Progenitor cell of endocrine pancreas (in vitro differentiated cells): Measurements from ENCODE around the gene NCBP1. TPM values are rescaled to one million over a fixed set of nuclear protein-coding genes. Genes with fewer than 3 reads are reported as not detected.
"Not testable (repeated sequence)": the region's sequence is repeated elsewhere in the genome, so short reads cannot be mapped to it uniquely, and the experiment has no call there.

Source experiments
- DNase-seq: peaks from one replicate; pipeline ENCODE4 v3.0.0; 2021; ENCODE audit warnings: low spot score; ENCODE audit not compliant: unreplicated experiment
- H3K27ac Mint-ChIP-seq: 2 replicates; pipeline ENCODE4 v1.8.0; 2021; ENCODE audit warnings: mild to moderate bottlenecking, moderate library complexity, mixed read lengths
- H3K27me3 Mint-ChIP-seq: 2 replicates; pipeline ENCODE4 v1.8.0; 2021; ENCODE audit warnings: mixed read lengths
- H3K36me3 Mint-ChIP-seq: 2 replicates; pipeline ENCODE4 v1.8.0; 2022; ENCODE audit warnings: mixed read lengths; ENCODE audit not compliant: insufficient read depth
- H3K4me1 Mint-ChIP-seq: 2 replicates; pipeline ENCODE4 v1.8.0; 2021; ENCODE audit warnings: low read depth, mixed read lengths
- H3K4me3 Mint-ChIP-seq: 2 replicates; pipeline ENCODE4 v1.8.0; 2021; ENCODE audit warnings: low read depth, mild to moderate bottlenecking, moderate library complexity, mixed read lengths
- H3K9me3 Mint-ChIP-seq: 2 replicates; pipeline ENCODE4 v1.8.0; 2021; ENCODE audit warnings: low read depth, mixed read lengths
- CTCF ChIP-seq: fragments of 200-600 bp; sonication (generic); IDR thresholded peaks from one replicate; pipeline ENCODE4 v1.5.0; 2021; ENCODE audit warnings: antibody characterized with exemption, mild to moderate bottlenecking; ENCODE audit not compliant: unreplicated experiment
- total RNA-seq: library from RNA; stranded (reverse); gene quantifications from 2 replicates; pipeline ENCODE4 v1.2.1, GENCODE V29; 2021

The NCBP1 gene
- total RNA-seq, 1 donor from 2014 or later = 55.7 TPM

GRCh38 chr9:97698865-97699264, 65.2 kb downstream of the NCBP1 start:
- DNase-seq = no peak
- H3K36me3 Mint-ChIP-seq = no peaks in the 10 kb centered on the region
- H3K4me1 Mint-ChIP-seq = peaks cover 31% of the 10 kb centered on the region
- H3K27me3 Mint-ChIP-seq = no peaks in the 10 kb centered on the region
- no peaks in the 10 kb centered on the region for H3K9me3 Mint-ChIP-seq
- no peak overlapping the region for H3K4me3 Mint-ChIP-seq
- no peak overlapping the region for H3K27ac Mint-ChIP-seq
- no peak for TF ChIP-seq CTCF

GRCh38 chr9:97699281-97699680, 65.7 kb downstream of the NCBP1 start:
- H3K36me3 Mint-ChIP-seq, H3K27me3 Mint-ChIP-seq: not testable (repeated sequence)

GRCh38 chr9:97699824-97700223, 66.2 kb downstream of the NCBP1 start:
- H3K9me3 Mint-ChIP-seq, H3K27ac Mint-ChIP-seq, H3K4me3 Mint-ChIP-seq, H3K27me3 Mint-ChIP-seq, H3K36me3 Mint-ChIP-seq, DNase-seq: not testable (repeated sequence)
- H3K4me1 Mint-ChIP-seq = peaks cover 28% of the 10 kb centered on the region

More at GRCh38 chr9:97699281-97699680, 65.7 kb downstream of the NCBP1 start:
- H3K27ac Mint-ChIP-seq, H3K9me3 Mint-ChIP-seq, DNase-seq, H3K4me3 Mint-ChIP-seq: not testable (repeated sequence)
- H3K4me1 Mint-ChIP-seq = peaks cover 29% of the 10 kb centered on the region

GRCh38 chr9:97703437-97704344, 70.1 kb downstream of the NCBP1 start:
- TF ChIP-seq CTCF = no peak
- Mint-ChIP-seq H3K36me3 (no peaks in the 10 kb centered on the region), H3K27me3 (peaks cover 19% of the 10 kb centered on the region), H3K4me1 (peaks cover 8% of the 10 kb centered on the region), H3K4me3 (no peak overlapping the region), H3K9me3 (no peaks in the 10 kb centered on the region), H3K27ac (peak overlapping the region; percentile 74)
- no peak for DNase-seq

GRCh38 chr9:97704345-97704677, 70.7 kb downstream of the NCBP1 start:
- TF ChIP-seq CTCF = no peak
- DNase-seq = no peak
- H3K9me3 Mint-ChIP-seq = no peaks in the 10 kb centered on the region
- no peaks in the 10 kb centered on the region for H3K36me3 Mint-ChIP-seq
- no peak overlapping the region for H3K27ac Mint-ChIP-seq
- no peak overlapping the region for H3K4me3 Mint-ChIP-seq
- peaks cover 8% of the 10 kb centered on the region for H3K4me1 Mint-ChIP-seq
- H3K27me3 Mint-ChIP-seq = peaks cover 20% of the 10 kb centered on the region

GRCh38 chr9:97704851-97705250, 71.2 kb downstream of the NCBP1 start:
- no peak for DNase-seq
- Mint-ChIP-seq H3K4me1 (peaks cover 8% of the 10 kb centered on the region), H3K4me3 (no peak overlapping the region), H3K27ac (no peak overlapping the region), H3K27me3 (peaks cover 21% of the 10 kb centered on the region), H3K36me3 (no peaks in the 10 kb centered on the region), H3K9me3 (no peaks in the 10 kb centered on the region)
- no peak for TF ChIP-seq CTCF
